Upper lobe of left lung (tissue), 4 donors: ENCODE measurements around the gene COL20A1.

ENCODE experiments used
- EP300 ChIP-seq, 4 donors: sonication (generic); formaldehyde crosslinking; IDR thresholded peaks; one replicate each; pipeline ENCODE4 v1.5.1; 2017; ENCODE audit warnings: antibody characterized with exemption in 4 of 4, control low read depth in 2 of 4
- TF ChIP-seq, protein P1 (sequence below), 6 experiments: fragments of 450-650 bp in 4 of 6; fragments of 200-600 bp in 2 of 6; sonication (generic) in 2 of 6; IDR thresholded peaks; one replicate each; pipeline ENCODE4 v1.5.1; 2016 to 2019; ENCODE audit warnings: antibody characterized with exemption in 6 of 6

DNA sequence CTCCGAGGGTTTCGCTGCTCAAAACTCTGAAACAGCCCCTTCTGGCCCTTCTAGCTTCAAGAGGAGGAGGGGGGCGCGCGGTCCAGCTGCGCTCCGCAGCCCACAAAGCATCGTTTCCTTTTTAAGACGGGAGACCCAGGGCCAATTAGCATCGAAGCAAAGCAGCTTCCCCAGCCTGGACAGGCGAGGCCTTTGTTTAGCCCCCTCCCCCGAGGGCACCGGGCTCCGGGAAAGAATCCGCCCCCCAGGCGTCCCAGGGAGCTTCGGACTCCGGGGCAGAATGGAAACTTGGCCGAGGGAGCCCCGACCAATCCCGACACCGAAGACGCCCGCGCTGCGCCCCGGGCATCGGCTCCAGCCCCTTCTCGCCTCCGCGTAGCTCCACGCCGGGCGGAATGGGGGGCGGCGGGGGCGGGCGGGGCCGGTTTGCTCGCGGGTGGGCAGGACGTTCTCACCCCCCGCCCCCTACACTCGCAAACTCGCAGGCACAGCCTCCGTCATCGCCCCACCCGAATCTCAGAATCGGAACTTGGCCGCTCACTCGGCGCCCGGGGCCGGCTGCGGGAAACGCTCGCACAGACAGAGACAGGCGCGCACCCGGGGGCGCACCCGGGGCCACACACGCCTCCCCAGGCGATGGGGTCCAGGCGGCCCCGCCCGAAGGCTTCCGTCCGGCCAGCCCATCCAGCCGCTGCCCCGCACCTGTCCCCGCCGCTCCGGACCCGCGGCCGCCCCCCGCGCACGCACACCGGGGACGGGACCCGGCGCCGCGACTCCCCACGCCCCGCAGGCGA, 39.4 kb upstream of the COL20A1 start:
- TF ChIP-seq, protein P1, sequence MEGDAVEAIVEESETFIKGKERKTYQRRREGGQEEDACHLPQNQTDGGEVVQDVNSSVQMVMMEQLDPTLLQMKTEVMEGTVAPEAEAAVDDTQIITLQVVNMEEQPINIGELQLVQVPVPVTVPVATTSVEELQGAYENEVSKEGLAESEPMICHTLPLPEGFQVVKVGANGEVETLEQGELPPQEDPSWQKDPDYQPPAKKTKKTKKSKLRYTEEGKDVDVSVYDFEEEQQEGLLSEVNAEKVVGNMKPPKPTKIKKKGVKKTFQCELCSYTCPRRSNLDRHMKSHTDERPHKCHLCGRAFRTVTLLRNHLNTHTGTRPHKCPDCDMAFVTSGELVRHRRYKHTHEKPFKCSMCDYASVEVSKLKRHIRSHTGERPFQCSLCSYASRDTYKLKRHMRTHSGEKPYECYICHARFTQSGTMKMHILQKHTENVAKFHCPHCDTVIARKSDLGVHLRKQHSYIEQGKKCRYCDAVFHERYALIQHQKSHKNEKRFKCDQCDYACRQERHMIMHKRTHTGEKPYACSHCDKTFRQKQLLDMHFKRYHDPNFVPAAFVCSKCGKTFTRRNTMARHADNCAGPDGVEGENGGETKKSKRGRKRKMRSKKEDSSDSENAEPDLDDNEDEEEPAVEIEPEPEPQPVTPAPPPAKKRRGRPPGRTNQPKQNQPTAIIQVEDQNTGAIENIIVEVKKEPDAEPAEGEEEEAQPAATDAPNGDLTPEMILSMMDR (IDR thresholded peaks at IDR 0.05), result no peak
- no peak for TF ChIP-seq EP300 (IDR thresholded peaks at IDR 0.05)
